A673 (cell line): ENCODE data around the gene KLHL1.

ENCODE experiments used
- EZH2 ChIP-seq: fragments of 200-600 bp; sonication (generic); IDR thresholded peaks from 2 replicates; pipeline ENCODE4 v1.6.1; 2017; ENCODE audit warnings: borderline replicate concordance, low read depth, mild to moderate bottlenecking, mixed read lengths, antibody characterized with exemption, low read length; ENCODE audit not compliant: poor library complexity, severe bottlenecking
- TF ChIP-seq, protein P1 (sequence below): fragments of 300-800, 200-600 bp; sonication (generic); conservative IDR thresholded peaks from 2 replicates; pipeline ENCODE4 v1.5.1; 2017; ENCODE audit warnings: low read depth, mild to moderate bottlenecking, antibody characterized with exemption, low read length, moderate library complexity, mixed read lengths

DNA sequence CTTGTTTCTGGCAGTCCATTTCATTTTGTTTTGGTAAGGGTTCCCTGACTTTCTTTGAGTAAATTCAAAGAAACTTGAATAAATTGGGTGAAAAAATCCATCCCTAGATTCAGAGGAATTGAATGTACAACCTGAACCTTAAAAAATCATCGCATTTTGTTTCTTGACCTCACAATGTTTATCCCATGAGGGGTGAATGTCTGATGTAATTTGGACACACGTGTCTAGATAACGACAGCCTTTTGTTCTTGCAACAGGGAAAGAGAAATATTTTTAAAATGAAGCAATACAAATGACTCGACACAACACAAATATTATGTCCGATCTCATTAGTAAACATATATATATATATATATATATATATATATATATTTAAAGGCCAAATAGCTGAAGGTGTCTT lies 453.9 kb downstream of the KLHL1 start:
- TF ChIP-seq, protein P1, sequence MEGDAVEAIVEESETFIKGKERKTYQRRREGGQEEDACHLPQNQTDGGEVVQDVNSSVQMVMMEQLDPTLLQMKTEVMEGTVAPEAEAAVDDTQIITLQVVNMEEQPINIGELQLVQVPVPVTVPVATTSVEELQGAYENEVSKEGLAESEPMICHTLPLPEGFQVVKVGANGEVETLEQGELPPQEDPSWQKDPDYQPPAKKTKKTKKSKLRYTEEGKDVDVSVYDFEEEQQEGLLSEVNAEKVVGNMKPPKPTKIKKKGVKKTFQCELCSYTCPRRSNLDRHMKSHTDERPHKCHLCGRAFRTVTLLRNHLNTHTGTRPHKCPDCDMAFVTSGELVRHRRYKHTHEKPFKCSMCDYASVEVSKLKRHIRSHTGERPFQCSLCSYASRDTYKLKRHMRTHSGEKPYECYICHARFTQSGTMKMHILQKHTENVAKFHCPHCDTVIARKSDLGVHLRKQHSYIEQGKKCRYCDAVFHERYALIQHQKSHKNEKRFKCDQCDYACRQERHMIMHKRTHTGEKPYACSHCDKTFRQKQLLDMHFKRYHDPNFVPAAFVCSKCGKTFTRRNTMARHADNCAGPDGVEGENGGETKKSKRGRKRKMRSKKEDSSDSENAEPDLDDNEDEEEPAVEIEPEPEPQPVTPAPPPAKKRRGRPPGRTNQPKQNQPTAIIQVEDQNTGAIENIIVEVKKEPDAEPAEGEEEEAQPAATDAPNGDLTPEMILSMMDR: no peak
- no peak for TF ChIP-seq EZH2
